GM12878 (cell line): ENCODE results near the gene INPP5D. TPM values are rescaled to one million over a fixed set of nuclear protein-coding genes. Genes with fewer than 3 reads are reported as not detected.

ENCODE experiments used
- ATAC-seq: fragments of 200-7000 bp; cut with Tn5 transposase; 3 replicates; pipeline ENCODE4 v1.9.1; 2020; ENCODE audit warnings: mild to moderate bottlenecking, moderate library complexity
- BruUV-seq: library from RNA; stranded (reverse); fragments of 400-500 nt; replicated peaks from 2 replicates; lab custom pipeline; 2021; lab: Mats Ljungman, UMichigan
- CTCF ChIA-PET: fragments of 300-600 bp; sonication (Branson Sonifier 250); formaldehyde crosslinking; extraction: SDS; loops from one replicate; lab custom pipeline; 2021; ENCODE audit warnings: inconsistent platforms; lab: Yijun Ruan, JAX
- POLR2A ChIA-PET: fragments of 350-600 bp; formaldehyde crosslinking; extraction: SDS; loops from one replicate; lab custom pipeline; 2021; ENCODE audit warnings: inconsistent platforms; lab: Charles Lee
- RAD21 ChIA-PET: fragments of 300-600 bp; sonication (Branson Sonifier 250); formaldehyde crosslinking; loops from one replicate; lab custom pipeline; 2023; ENCODE audit warnings: antibody characterized with exemption; ENCODE audit not compliant: unreplicated experiment; lab: Charles Lee
- SMC1A ChIA-PET: fragments of 300-600 bp; sonication (Branson Sonifier 250); formaldehyde crosslinking; loops from one replicate; lab custom pipeline; 2023; ENCODE audit not compliant: unreplicated experiment, uncharacterized antibody; lab: Charles Lee
- DNase-seq: peaks from one replicate; pipeline ENCODE4 v3.0.0-alpha.2; 2011; ENCODE audit warnings: low read depth, low spot score
- FAIRE-seq: peaks from 3 replicates; lab custom pipeline; 2011; peaks lifted over from hg19 to GRCh38; lab: Jason Lieb, UNC
- H2AFZ ChIP-seq: 2 replicates; pipeline ENCODE4 v1.6.0; 2011; ENCODE audit warnings: low read depth, low read length, control low read depth; ENCODE audit not compliant: control insufficient read depth
- H3K27ac ChIP-seq: 2 replicates; pipeline ENCODE4 v1.5.1; 2011; ENCODE audit warnings: control low read depth; ENCODE audit not compliant: control insufficient read depth, insufficient read depth
- H3K27me3 ChIP-seq, 2 experiments: replicated peaks in 1 of 2; 2 replicates each; pipeline versions ENCODE4 v1.6.0 to v1.6.1; 2011; ENCODE audit warnings: low read length in 1 of 2; ENCODE audit not compliant: control insufficient read depth in 2 of 2, insufficient read depth in 2 of 2
- H3K36me3 ChIP-seq, 2 experiments: 2 replicates each; pipeline ENCODE4 v1.5.1; 2011; ENCODE audit warnings: low read length in 1 of 2; ENCODE audit not compliant: control insufficient read depth in 2 of 2, insufficient read depth in 2 of 2
- H3K4me1 ChIP-seq: 2 replicates; pipeline ENCODE4 v1.6.1; 2011; ENCODE audit warnings: mild to moderate bottlenecking, low read length, moderate library complexity, mixed read lengths; ENCODE audit not compliant: control insufficient read depth, insufficient read depth
- H3K4me2 ChIP-seq: 2 replicates; pipeline ENCODE4 v1.6.0; 2011; ENCODE audit warnings: control low read depth; ENCODE audit not compliant: control insufficient read depth, insufficient read depth
- H3K4me3 ChIP-seq: fragments of 200-600 bp; sonication (generic); 2 replicates; pipeline ENCODE4 v1.5.1; 2016
- H3K79me2 ChIP-seq: 2 replicates; pipeline ENCODE4 v1.6.0; 2011; ENCODE audit warnings: low read length; ENCODE audit not compliant: control insufficient read depth, insufficient read depth
- H3K9ac ChIP-seq: 2 replicates; pipeline ENCODE4 v1.8.0; 2011; ENCODE audit warnings: low read length, control low read depth, mixed read lengths; ENCODE audit not compliant: control insufficient read depth, insufficient read depth
- H3K9me3 ChIP-seq: replicated peaks from 3 replicates; pipeline ENCODE4 v1.5.1; 2011; ENCODE audit warnings: mild to moderate bottlenecking, low read length; ENCODE audit not compliant: control insufficient read depth, insufficient read depth
- H4K20me1 ChIP-seq: 2 replicates; pipeline ENCODE4 v1.6.0; 2011; ENCODE audit not compliant: control insufficient read depth, insufficient read depth
- ATF7 ChIP-seq: fragments of 450-650 bp; IDR thresholded peaks from 2 replicates; pipeline ENCODE4 v1.6.1; 2016; ENCODE audit warnings: low read depth, mild to moderate bottlenecking
- CBFB ChIP-seq: IDR thresholded peaks from 2 replicates; pipeline ENCODE4 v1.6.1; 2016; ENCODE audit warnings: antibody characterized with exemption, low read depth
- CHD4 ChIP-seq: fragments of 200-600 bp; sonication (generic); IDR thresholded peaks from 2 replicates; pipeline ENCODE4 v1.6.1; 2016; ENCODE audit warnings: mild to moderate bottlenecking
- CREB1 ChIP-seq: IDR thresholded peaks from 2 replicates; pipeline ENCODE4 v1.6.1; 2012; ENCODE audit warnings: low read depth, mild to moderate bottlenecking, inconsistent platforms
- ELK1 ChIP-seq: IDR thresholded peaks from 2 replicates; pipeline ENCODE4 v1.6.1; 2012; ENCODE audit warnings: low read depth, low read length, improper control_type of control experiment
- ETV6 ChIP-seq, 2 experiments: fragments of 450-650 bp in 1 of 2; IDR thresholded peaks in 1 of 2; conservative IDR thresholded peaks in 1 of 2; 2 replicates each; pipeline ENCODE4 v1.6.1; 2014; ENCODE audit warnings: antibody characterized with exemption in 1 of 2, borderline replicate concordance in 1 of 2, low read depth in 1 of 2, mild to moderate bottlenecking in 1 of 2, moderate library complexity in 1 of 2
- MYC ChIP-seq: IDR thresholded peaks from 2 replicates; pipeline ENCODE4 v1.6.1; 2011; ENCODE audit warnings: mild to moderate bottlenecking, low read length, moderate library complexity, inconsistent platforms; ENCODE audit not compliant: insufficient read depth, insufficient replicate concordance, insufficient read length, severe bottlenecking
- NFXL1 ChIP-seq: fragments of 450-650 bp; IDR thresholded peaks from 2 replicates; pipeline ENCODE4 v1.6.1; 2017; ENCODE audit warnings: antibody characterized with exemption, mild to moderate bottlenecking, borderline replicate concordance
- NR2C1 ChIP-seq: fragments of 450-650 bp; IDR thresholded peaks from 2 replicates; pipeline ENCODE4 v1.6.1; 2017; ENCODE audit warnings: antibody characterized with exemption, mild to moderate bottlenecking, moderate library complexity
- PAX5 ChIP-seq: IDR thresholded peaks from 2 replicates; pipeline ENCODE4 v1.6.1; 2011; ENCODE audit warnings: low read depth, low read length, borderline replicate concordance
- POU2F2 ChIP-seq: IDR thresholded peaks from 3 replicates; pipeline ENCODE4 v1.6.1; 2011; ENCODE audit warnings: low read depth, mild to moderate bottlenecking, low read length, borderline replicate concordance
- RAD21 ChIP-seq: IDR thresholded peaks from 2 replicates; pipeline ENCODE4 v1.6.1; 2011; ENCODE audit warnings: mild to moderate bottlenecking, low read depth, low read length, moderate library complexity; ENCODE audit not compliant: insufficient read depth
- RELA ChIP-seq: fragments of 450-650 bp; IDR thresholded peaks from 2 replicates; pipeline ENCODE4 v1.8.0; 2014; ENCODE audit warnings: borderline replicate concordance; ENCODE audit not compliant: partially characterized antibody
- SIN3A ChIP-seq: IDR thresholded peaks from 2 replicates; pipeline ENCODE4 v1.6.1; 2012; ENCODE audit warnings: low read depth, low read length, improper control_type of control experiment
- TARDBP ChIP-seq: IDR thresholded peaks from 2 replicates; pipeline ENCODE4 v1.6.1; 2016; ENCODE audit warnings: borderline replicate concordance
- ZNF207 ChIP-seq: fragments of 450-650 bp; IDR thresholded peaks from 2 replicates; pipeline ENCODE4 v1.6.1; 2014; ENCODE audit warnings: antibody characterized with exemption, mild to moderate bottlenecking, borderline replicate concordance
- ZZZ3 ChIP-seq: IDR thresholded peaks from 2 replicates; pipeline ENCODE4 v1.6.1; 2011; ENCODE audit warnings: low read depth; ENCODE audit not compliant: control insufficient read depth, insufficient read length
- WGBS: methylation state at CpG from one replicate; pipeline ENCODE4 v1.1.6; 2016; ENCODE audit warnings: low lambda C conversion rate; ENCODE audit not compliant: insufficient replicate concordance, insufficient coverage; ENCODE audit errors: missing lambda C conversion rate; 5-methylcytosine and 5-hydroxymethylcytosine counted together
- in situ Hi-C: fragments of 300-500 bp; cut with MboI; formaldehyde crosslinking; loops from 9 replicates; pipeline ENCODE4 v1.14.3; 2018; ENCODE audit warnings: mixed read lengths
- intact Hi-C: fragments of 100-400 bp; cut with micrococcal nuclease; formaldehyde crosslinking; loops from one replicate; pipeline ENCODE4 v1.14.2; 2022; ENCODE audit not compliant: unreplicated experiment
- polyA plus RNA-seq, 11 experiments: library from polyadenylated mRNA; depleted of rRNA in 4 of 11; unstranded in 6 of 11; stranded (reverse) in 5 of 11; fragments of >200 nt; fragmentation: Nextera tagmentation in 4 of 11; fragmentation: Illumina TruSeq in 1 of 11; extraction: Ambion mirVana in 4 of 11; extraction: Trizol in 1 of 11; gene quantifications; 1 replicate in 1 of 11; 2 replicates in 10 of 11; pipeline versions ENCODE4 v1.2.1 to v1.2.3, GENCODE V29; 2011 to 2016; ENCODE audit warnings: inconsistent platforms in 2 of 11, missing spikeins in 2 of 11, low read depth in 1 of 11
- total RNA-seq, 4 experiments: library from RNA; depleted of rRNA in 3 of 4; stranded (reverse); fragments of >200 nt in 3 of 4; fragmentation: Illumina TruSeq in 1 of 4; extraction: Trizol in 1 of 4; gene quantifications; 2 replicates each; pipeline versions ENCODE4 v1.2.1 to v1.2.3, GENCODE V29; 2013 to 2021

Gene INPP5D
- total and polyA plus RNA-seq, 10 of the 15 experiments (the other 5 are each of a cell fraction or from before 2014, with no cell fraction given): 11.8 to 139 (median 88.8) TPM

GRCh38 chr2:233013027-233013461 lies 47.1 kb upstream of the INPP5D start, which contains the start of gene NGEF (continued):
- TF ChIP-seq MYC (no peak), CHD4 (no peak), CREB1 (no peak), NFXL1 (no peak), ELK1 (no peak), CBFB (no peak), NR2C1 (no peak), TARDBP (no peak), SIN3A (no peak), ATF7 (no peak), RELA (no peak), RAD21 (no peak), POU2F2 (no peak)

GRCh38 chr2:233013650-233014049 lies 46.5 kb upstream of the INPP5D start:
- BruUV-seq: no TSS peak
- intact Hi-C loops: no loop called here
- H3K9me3 ChIP-seq: no peaks in the 10 kb centered on the region
- no peaks in the 10 kb centered on the region for H3K79me2 ChIP-seq
- ChIA-PET CTCF (no interaction called here), SMC1A (no interaction called here), POLR2A (no interaction called here), RAD21 (no interaction called here)
- no peak overlapping the region for H3K27ac ChIP-seq
- in situ Hi-C loops: no loop called here
- H3K4me1 ChIP-seq: no peaks in the 10 kb centered on the region; the same call in 1 of the 2 replicates
- ATAC-seq (no peak), FAIRE-seq (no peak), DNase-seq (no peak)
- H3K4me2 ChIP-seq: no peak overlapping the region
- H2AFZ ChIP-seq: no peak overlapping the region
- 46% methylated on average over 1 of the region's 1 CpG for WGBS
- no peak overlapping the region for H3K4me3 ChIP-seq
- no peaks in the 10 kb centered on the region for H3K27me3 ChIP-seq
- TF ChIP-seq PAX5 (no peak), ZZZ3 (no peak), ZNF207 (no peak), ETV6 (conservative IDR thresholded peaks at IDR 0.05 in 1 of 2, IDR thresholded peaks at IDR 0.05 in 1 of 2; ENCODE audit: borderline replicate concordance in 1 of 2, low read depth in 1 of 2) (no peak)
- H4K20me1 ChIP-seq: no peaks in the 10 kb centered on the region
- no peak overlapping the region for H3K9ac ChIP-seq
- H3K36me3 ChIP-seq: no peaks in the 10 kb centered on the region
